GM18526 (cell line): ENCODE results near the gene KRTAP4-7.
"Not testable (repeated sequence)": the region's sequence is repeated elsewhere in the genome, so short reads cannot be mapped to it uniquely, and the experiment has no call there.

Experiments used
- POLR2A ChIP-seq: IDR thresholded peaks from 3 replicates; pipeline ENCODE4 v1.6.1; 2011; ENCODE audit not compliant: insufficient read length; ENCODE audit errors: extremely low read depth

The KRTAP4-7 gene

GRCh38 chr17:41063449-41063848, 20.5 kb upstream of the KRTAP4-7 start:
- no peak for TF ChIP-seq POLR2A

- TF ChIP-seq POLR2A: no peak
Observed at GRCh38 chr17:41064301-41064700, 19.6 kb upstream of the KRTAP4-7 start.

GRCh38 chr17:41065829-41066624, 17.9 kb upstream of the KRTAP4-7 start, which contains the start of gene KRTAP2-4:
KRTAP2-4 (minus strand) TSS chr17:41065879; CDS start chr17:41065845, 34 bp downstream.
- TF ChIP-seq POLR2A: no peak

- TF ChIP-seq POLR2A: no peak
Observed at GRCh38 chr17:41067281-41067680, 16.7 kb upstream of the KRTAP4-7 start.

- TF ChIP-seq POLR2A: no peak
Observed at GRCh38 chr17:41069031-41069430, 14.9 kb upstream of the KRTAP4-7 start.

GRCh38 chr17:41071606-41072360, 12.2 kb upstream of the KRTAP4-7 start:
- no peak for TF ChIP-seq POLR2A

GRCh38 chr17:41073676-41074075, 10.3 kb upstream of the KRTAP4-7 start:
- TF ChIP-seq POLR2A: no peak

GRCh38 chr17:41076788-41077187, 7.2 kb upstream of the KRTAP4-7 start:
- TF ChIP-seq POLR2A: no peak

GRCh38 chr17:41082626-41083025, 1.3 kb upstream of the KRTAP4-7 start:
- TF ChIP-seq POLR2A: no peak

GRCh38 chr17:41096055-41096454, 12.1 kb downstream of the KRTAP4-7 start:
- TF ChIP-seq POLR2A: no peak

- TF ChIP-seq POLR2A: no peak
Observed at GRCh38 chr17:41098042-41098441, 14.1 kb downstream of the KRTAP4-7 start, which contains the start of gene KRTAP4-8. KRTAP4-8 (minus strand) TSS chr17:41098142; CDS start chr17:41098084, 58 bp downstream.

GRCh38 chr17:41098481-41098880, 14.5 kb downstream of the KRTAP4-7 start:
- TF ChIP-seq POLR2A: no peak

- no peak for TF ChIP-seq POLR2A
Observed at GRCh38 chr17:41101586-41102259, 17.8 kb downstream of the KRTAP4-7 start, which contains the start of gene KRTAP4-16. KRTAP4-16 (minus strand) TSS chr17:41102209; CDS start chr17:41102209, 0 bp downstream.

- TF ChIP-seq POLR2A: no peak
Observed at GRCh38 chr17:41103896-41104295, 19.9 kb downstream of the KRTAP4-7 start.

GRCh38 chr17:41105347-41105746, 21.4 kb downstream of the KRTAP4-7 start, which contains the start of gene KRTAP4-9:
KRTAP4-9 (plus strand) TSS chr17:41105389; CDS start chr17:41105389, 0 bp downstream.
- TF ChIP-seq POLR2A: not testable (repeated sequence)

- TF ChIP-seq POLR2A: no peak
Observed at GRCh38 chr17:41107941-41108450, 24.0 kb downstream of the KRTAP4-7 start.
